SK-N-SH (cell line): Measurements from ENCODE around the gene OTOS.

Experiments used
- CTCF ChIP-seq: fragments of 200-600 bp; sonication (generic); IDR thresholded peaks from 2 replicates; pipeline ENCODE4 v1.6.1; 2017; ENCODE audit warnings: antibody characterized with exemption, mild to moderate bottlenecking, moderate library complexity
- POLR2AphosphoS5 ChIP-seq: IDR thresholded peaks from 2 replicates; pipeline ENCODE4 v1.6.1; 2012; ENCODE audit warnings: low read depth, low read length
- SMC3 ChIP-seq: IDR thresholded peaks from 2 replicates; pipeline ENCODE4 v1.6.1; 2012; ENCODE audit warnings: low read depth, low read length, improper control_type of control experiment

- TF ChIP-seq CTCF = no peak
- no peak for TF ChIP-seq SMC3
- TF ChIP-seq POLR2AphosphoS5 = no peak
Observed at GRCh38 chr2:240139666-240140393, 628 bp downstream of the OTOS start.
